Activated T-cell treated with anti-CD3 and anti-CD28 coated beads for 24 hours (primary cell): ENCODE results near the gene RPL22.

Experiments used
- DNase-seq: peaks from one replicate; pipeline ENCODE4 v3.0.0-alpha.2; 2020; ENCODE audit warnings: low read depth

Gene RPL22

DNA sequence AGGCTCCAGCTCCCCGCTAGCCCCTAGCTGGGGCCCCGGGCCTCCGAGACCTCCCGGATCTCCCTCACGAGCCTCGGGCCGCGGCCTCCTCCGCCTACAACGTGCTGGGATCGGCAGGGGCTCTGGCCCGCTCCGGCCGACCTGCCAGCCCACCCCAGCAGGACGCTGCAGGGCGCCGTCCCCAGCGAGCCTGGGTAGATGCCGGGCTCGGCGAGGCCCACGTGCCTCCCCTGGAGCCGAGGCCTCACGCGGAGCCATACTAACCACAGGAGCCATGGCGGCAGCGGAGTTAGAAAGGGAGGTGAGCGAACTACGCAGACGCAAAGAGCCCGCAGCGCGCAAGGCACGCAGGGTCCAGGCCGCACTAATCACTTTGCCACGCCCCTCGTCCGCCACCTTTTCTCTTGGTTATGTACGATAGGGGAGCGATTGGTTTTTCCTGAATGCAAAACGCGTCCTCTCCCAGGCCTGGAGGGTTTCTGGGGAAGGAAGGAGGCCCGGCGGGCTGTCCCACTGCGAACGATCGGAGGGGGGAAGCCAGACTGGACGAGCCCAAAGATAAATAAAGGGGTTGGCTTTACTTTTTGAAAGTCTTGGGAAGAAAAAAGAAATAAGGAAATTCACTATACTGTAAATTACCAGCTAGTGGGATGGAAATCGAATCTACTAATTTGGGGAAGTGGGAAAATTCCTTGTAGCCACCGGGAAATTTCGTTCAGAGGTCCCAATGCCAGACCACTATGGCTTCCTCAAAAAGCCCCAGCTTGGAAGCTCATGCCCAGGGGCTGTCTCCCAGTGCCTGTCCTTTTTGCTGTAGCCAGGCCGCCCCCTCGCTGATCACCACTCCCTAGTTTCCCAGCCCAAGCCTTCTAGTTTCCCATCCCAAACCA lies at the start of gene RPL22:
TSS of gene RPL22 (minus strand) at position 298 of the 890 bp plus-strand sequence. CDS start at position 276, 22 bp downstream.
- peak; percentile 96 for DNase-seq

DNA sequence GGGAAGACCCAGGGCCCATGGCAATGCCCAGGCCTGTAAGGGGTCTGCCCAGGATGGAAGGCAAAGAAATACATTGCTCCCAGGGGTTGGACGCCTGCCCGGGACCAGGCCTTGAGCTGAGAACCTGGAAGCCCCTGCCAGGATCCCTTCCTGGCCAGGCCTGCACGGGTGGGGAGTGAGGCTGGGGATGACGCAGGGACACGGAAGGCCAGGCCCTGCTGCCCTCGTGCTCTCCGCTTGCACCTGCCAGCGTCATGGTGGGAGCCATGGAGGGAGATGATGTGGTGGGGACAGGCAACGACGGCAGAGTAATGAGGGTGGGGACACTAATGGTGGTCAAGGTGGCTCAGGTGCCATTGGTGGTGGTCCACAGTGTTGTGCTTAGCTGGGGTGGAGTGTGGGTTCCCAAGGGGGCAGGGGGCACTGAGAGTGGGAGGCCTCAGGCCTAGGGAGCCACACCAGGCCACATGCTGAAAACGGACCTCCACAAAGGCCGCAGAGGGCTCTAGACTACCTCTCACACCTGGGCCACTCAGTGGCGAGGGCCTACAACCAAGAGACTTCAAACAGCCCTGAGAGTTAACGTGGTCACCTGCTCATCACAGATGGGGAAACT lies 48.9 kb upstream of the RPL22 start:
- no peak for DNase-seq

DNA sequence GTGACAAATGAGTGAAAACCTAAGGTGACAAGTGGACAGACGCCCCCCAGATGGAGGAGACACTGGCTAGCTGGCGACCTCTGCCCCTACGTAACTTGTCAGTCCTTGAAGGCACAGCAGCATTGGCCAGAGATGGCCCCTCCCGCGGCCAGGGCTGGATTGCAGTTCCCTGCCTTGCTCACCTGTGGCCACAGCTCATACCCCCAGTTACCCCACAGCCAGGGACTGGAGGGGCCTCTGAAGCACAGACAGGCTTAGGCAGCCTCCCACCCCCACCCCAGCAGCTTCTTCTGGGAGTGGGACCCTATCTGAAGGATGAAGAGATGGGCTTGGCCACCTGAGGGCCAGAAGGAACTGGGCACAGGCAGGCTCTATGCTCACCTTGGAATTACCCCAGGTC lies 48.3 kb upstream of the RPL22 start:
- no peak for DNase-seq

DNA sequence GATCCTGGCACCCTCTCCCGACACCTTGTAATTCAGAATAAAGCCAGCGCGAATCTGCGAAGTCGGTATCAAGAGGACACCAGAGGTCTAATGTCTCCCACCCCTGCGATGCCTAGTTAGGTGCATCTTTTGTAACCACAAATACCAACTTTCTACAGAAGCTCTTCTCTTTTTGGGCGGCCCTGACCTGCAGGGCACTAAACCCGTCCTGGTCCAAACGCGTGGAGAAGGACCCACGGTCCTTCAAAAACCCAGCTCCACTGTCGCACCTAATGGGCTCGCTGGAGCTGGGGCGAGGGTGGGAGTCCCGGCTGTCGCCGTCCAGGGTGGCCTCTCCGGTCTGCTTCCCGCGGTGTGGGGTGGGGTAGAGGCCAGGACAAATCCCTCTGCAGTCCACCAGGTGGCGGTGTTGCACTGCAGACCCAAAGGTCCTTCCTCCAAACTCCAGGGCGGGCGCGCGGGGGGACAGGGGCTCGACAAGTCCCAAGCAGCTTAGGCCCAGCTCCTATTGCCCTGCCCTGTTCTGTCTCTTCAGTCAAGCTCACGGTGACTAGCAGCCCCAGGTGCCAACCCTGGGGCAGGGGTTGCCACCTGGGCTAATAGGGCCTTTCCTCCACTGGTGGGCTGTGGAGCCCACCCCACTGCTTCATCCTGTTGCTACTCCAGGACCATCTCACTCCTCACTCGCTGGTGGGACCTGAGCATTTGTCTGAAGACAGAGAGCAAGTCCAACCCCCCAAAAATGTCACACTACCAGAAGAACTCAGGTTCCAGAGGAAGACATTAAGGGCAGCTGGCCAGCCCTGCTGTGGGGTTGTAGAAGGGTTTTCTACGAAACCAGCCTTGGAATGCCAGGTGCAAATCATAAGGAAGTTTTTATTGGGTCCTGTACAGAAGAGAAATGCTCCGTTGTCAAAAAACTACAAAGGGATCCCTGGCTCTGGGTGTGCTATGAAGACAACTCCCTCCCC lies 47.4 kb upstream of the RPL22 start:
- peak; percentile 69 for DNase-seq

DNA sequence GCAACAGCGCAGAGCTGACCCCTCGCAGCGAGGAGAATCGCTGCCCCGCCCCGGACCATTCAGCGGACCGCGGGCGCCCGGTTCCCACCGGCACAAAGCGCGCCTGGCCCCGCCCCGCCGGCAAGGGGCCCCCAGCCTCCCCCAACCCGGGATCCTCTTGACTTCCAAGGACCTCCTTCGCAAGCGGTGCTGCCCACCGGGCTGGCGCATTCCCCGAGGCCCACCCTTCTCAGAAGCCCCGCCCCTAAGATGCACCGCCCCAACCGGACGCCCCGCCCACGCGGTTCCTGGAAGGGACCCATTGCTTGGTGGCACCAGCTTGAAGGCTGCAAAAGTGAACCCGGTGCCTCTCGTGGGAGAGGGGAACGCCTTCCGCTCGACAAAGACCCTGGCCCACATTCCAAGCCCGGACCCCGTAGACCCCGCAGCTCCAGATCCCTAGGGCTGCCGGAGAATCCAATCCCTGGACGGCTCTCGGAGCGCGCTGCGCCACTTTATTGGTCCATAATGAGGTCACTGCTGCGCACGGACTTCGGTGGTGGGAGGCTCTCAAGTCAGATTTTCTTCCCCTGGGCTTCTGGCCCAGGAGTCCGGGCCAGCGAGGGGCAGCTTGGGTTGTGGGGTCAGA lies 46.6 kb upstream of the RPL22 start:
- DNase-seq = peak; percentile 38

DNA sequence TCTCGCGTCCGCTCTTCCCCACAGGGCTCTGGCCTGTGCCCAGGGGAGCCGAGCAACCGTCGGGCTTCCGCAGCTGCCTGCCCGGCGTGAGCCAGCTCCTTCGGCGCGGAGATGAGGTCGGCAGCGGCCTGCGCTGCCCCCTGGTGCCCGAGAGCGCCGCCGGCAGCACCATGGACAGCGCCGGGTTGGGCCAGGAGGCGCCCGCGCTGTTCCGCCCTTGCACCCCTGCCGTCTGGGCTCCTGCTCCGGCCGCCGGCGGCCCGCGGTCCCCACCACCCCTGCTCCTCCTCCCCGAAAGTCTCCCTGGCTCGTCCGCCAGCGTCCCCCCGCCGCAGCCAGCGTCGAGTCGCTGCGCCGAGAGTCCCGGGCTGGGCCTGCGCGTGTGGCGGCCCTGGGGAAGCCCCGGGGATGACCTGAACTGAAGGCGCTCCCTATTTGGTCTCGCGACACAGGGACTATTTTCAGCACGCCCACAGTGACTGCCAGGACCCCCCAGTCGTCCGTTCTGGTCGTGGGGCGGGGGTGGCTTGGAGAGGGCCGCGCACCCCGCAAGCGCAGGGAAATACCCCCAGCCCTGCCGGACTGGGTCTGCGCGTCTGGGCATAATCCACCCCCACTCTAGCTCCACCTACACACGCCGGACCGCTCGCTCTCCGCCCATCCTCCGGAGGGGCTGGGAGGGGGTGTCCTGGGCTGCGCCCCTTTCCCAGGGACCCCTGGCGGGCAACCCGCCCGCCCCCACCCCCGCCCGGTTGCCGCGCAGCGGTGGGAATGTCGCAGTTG lies 45.9 kb upstream of the RPL22 start:
- peak; percentile 64 for DNase-seq

DNA sequence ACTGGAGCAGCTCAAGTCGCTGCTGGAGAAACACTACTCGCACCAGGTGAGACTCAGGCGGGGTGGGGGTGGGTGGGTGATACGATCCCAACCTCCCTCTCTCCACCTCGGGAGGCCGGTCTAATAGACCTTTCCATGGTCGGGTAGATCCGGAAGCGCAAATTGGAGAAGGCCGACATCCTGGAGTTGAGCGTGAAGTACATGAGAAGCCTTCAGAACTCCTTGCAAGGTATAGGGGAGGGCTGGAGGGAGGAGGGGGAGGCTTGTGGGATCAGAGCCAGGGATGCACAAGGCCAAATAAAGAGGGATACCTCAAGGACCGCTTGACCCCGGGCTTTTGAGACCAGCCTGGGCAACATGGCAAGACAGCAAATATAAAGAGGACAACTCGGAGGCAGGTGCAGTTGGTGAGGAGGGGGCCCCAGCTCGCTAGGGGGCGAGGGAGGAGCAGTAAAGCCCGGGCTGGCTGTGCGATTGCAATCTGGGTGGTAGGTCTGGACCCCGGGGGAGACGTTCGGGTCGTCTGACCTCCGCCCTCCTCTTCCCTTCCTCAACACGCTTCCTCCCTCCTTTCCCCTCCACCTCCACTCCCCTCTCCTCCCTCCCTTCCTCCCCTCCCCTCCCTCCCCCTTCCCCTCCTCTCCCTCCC lies 45.1 kb upstream of the RPL22 start:
- DNase-seq = no peak

DNA sequence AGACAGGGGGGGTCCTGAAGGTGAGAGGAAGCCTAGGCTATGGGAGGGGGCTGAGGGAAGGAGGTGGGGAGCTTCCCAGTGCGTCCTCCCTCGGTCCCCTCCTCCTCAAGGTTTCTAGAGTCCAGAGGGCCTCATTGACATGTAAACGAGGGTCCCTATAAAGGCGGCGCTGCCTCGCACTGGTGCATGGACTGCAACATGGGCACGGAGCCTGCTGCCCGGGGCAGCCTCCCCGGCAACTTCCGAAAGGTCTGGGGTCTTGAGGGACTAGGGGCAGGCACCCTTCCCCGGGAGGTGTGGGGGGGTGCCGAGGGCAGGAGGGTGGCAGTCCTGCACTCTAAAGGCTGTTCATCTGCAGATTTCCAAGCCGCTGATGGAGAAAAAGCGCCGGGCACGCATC lies 44.6 kb upstream of the RPL22 start, which contains the start of gene HES3:
TSS of gene HES3 (plus strand) at position 187 of the 400 bp plus-strand sequence. CDS start at position 374, 187 bp downstream.
- no peak for DNase-seq

DNA sequence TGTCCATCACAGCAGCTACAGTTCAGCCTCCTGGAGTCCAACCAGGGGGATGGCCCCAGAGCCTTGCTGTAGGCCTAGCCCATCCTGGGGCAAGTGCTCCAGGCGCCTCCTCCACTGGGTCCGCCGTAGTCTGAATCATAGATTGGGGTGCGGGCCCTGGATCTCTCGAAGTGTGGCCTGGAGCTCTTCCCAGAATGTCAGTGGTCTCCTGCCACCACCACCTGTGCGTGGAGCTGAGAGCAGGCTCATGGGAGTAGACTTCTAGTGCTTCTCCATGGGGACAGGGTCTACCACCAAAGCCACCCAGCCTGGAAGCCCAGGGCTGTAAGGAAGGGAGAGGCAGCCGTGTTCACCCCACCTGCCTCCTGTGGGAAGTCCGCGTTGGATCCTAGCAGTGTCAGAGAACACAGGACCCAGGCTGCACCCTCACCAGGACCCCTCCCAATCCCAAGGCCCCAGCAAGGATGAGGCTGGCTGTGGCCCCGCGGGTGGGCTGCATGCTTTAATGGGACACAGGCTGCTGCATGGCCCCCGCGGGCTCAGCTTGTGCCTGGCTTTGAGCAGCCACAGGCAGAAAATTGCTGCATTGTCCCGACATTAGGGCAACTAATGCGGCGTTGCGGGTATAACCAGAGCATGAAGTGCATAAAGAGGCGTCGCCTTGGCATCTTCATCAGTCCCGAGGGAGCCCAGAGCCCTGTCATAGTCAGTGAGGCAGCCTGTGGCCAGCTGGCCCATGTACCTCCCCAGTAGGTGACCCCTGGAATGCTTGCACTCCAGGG lies 43.8 kb upstream of the RPL22 start:
- DNase-seq = no peak

- no peak for DNase-seq
Observed at GRCh38 chr1:6241887-6242740, 42.7 kb upstream of the RPL22 start.

DNA sequence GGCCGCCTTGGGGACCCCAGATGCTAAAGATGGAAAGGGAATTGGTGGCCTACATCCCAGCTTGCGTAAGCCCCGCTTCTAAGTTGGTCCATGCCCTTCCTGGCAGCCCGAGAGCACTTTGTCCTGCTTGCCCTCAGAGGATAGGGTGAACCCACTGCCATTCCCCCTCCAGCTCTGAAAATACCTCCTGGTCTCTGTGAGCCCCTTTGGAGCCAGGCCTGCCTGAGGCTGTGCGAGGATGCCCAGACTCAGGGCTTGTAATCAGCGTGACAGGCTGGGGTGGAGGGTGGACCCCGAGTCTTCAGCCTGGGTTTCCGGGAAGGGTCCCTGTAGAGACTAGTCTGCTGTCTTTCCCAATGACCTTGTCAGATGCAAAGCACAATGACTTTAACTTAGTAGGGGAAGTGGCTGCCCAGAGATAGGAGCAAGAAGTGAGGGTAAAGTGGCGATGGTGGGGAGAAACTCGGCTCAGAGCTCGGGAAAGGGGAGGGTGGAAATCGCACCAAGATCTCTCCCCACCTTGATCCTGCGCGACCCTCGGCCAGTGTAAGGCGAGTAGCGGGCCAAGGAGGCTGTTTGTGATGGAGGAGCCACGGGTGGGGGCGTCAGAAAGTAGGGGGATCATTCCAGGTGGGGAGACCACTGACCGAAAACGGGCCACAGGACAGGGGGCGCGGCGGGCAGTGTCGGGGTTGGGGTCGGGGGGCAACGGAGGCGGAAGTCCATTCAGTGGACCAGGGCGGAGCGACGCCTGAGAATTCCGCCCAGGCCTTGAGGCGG lies 41.9 kb upstream of the RPL22 start:
- no peak for DNase-seq

DNA sequence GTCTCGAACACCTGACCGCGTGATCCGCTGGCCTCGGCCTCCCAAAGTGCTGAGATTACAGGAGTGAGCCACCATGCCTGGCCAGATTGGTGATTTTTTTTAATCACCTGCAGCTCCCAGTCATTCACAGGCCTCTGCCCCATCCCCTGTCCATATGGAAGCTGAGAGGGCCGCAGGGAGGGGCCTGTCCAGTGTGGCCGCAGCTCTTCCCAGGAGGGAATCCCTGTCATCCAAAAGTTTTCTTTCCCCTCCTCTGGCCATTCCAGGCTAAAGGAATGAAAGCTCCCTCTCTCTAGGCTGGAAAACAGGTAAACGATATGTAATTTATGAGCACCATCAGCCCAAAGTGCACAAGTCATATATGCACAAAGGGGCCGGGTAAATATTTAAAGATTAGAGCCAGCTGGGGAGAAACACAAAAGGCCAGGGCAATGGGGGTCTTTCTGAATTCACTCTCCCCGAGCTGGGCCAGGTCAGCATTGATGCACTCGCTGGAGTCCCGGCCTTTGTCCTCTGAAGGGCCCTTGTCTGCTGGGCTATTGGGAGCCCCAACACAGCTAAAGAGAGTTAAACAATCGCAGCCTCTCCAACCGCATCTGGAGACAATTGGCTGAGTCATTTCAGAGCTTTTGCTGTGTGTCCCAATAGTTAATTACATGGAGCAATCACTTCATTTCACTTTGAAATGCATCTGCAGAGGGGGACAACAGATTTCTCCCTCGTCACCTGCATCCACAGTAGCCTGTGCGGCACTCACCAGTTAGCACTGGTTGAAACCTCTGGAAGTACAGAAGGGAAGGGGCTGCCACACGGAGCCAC lies 40.8 kb upstream of the RPL22 start:
- no peak for DNase-seq

GRCh38 chr1:6239213-6239752 lies 39.9 kb upstream of the RPL22 start:
- no peak for DNase-seq

DNA sequence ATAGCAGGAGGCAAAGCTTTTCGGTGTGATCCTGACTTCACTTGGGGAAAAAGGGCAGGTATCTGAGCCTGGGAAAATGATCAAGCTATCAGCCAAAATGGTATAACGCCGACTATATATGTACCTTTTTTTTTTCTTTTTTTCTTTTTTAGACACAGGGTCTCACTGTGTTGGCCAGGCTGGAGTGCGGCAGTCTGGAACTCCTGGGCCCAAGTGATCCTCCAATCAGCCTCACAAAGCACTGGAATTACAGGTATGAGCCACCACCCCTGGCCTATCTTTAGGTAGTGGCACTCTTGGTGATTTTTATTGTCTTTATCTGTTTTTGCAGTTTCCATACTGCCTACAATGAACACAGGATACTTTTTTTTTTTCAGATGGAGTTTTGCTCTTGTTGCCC lies 37.7 kb upstream of the RPL22 start:
- DNase-seq = no peak

- no peak for DNase-seq
Observed at GRCh38 chr1:6235296-6235677, 35.9 kb upstream of the RPL22 start.

DNA sequence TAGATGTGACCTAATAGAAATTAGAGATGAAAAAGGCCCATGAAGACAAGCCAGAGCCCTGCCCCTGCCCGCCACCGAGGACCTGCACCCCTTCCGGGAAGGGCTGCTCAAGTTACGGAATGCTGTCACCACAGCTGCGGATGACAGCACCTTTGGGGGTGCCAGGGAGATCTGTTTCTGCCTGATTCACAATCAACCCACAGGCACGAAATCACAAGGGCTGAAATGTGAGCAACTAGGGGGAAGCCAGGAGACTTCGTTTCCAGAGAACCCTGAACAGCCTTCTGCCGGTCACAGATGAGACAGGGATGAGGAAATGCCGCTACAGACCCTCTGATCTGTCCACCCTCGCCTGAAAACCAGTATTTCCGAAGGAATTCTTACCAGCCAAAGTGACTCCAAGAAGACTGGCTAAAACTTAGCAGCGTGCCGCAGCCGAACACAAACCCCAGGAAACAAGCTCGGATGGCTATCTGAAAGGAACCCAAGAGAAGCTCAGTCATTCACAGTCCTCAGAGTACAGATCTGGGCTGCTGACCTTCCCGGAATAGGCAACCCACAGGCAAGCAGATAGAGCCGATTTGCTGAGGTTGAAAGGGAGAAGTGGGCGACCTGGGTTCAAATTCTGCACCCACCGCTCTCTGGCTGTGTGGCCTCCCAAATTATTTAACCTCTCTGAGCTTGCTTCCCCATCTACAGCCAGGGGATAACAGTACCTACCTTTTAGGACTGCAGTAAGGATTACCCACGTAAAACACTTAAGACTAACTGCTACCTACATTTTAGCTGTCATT lies 35.3 kb upstream of the RPL22 start:
- DNase-seq = no peak
